Measurements from ENCODE around the gene ZSCAN1. TPM values are rescaled to one million over a fixed set of nuclear protein-coding genes. Genes with fewer than 3 reads are reported as not detected.

Gene ZSCAN1
- total and polyA plus RNA-seq, 9 donors = 0.38 to 2.6 (median 0.75) TPM; not detected in 3

- intact Hi-C loops (cut with DNase I) = no loop called here
- no peaks in the 10 kb centered on the region for H3K4me1 ChIP-seq (ENCODE audit: insufficient read depth)
- no peak overlapping the region for H3K4me3 ChIP-seq
- no peak overlapping the region for H3K27ac ChIP-seq
- no peaks in the 10 kb centered on the region for H3K36me3 ChIP-seq
- TF ChIP-seq EP300 (IDR thresholded peaks at IDR 0.05) (no peak), POLR2A (IDR thresholded peaks at IDR 0.05) (no peak), CTCF (IDR thresholded peaks at IDR 0.05) (no peak)
- DNase-seq = no peak
- no peaks in the 10 kb centered on the region for H3K27me3 ChIP-seq
- H3K9me3 ChIP-seq = no peaks in the 10 kb centered on the region
- 2 to 4% (median 4%) methylated on average over 19 to 20 of the region's 20 CpGs for WGBS, 3 donors
Observed at GRCh38 chr19:58034477-58034793, 610 bp downstream of the ZSCAN1 start.

GRCh38 chr19:58035863-58036262 is 2.0 kb downstream of the ZSCAN1 start:
- Histone ChIP-seq H3K9me3 (no peaks in the 10 kb centered on the region), H3K36me3 (no peaks in the 10 kb centered on the region), H3K27me3 (no peaks in the 10 kb centered on the region), H3K4me1 (ENCODE audit: insufficient read depth) (no peaks in the 10 kb centered on the region), H3K27ac (no peak overlapping the region), H3K4me3 (no peak overlapping the region)
- TF ChIP-seq POLR2A (IDR thresholded peaks at IDR 0.05) (no peak), EP300 (IDR thresholded peaks at IDR 0.05) (no peak), CTCF (IDR thresholded peaks at IDR 0.05) (no peak)
- intact Hi-C loops (cut with DNase I) = no loop called here
- WGBS, 3 donors = 48 to 62% (median 56%) methylated on average over 8 of the region's 8 CpGs
- no peak for DNase-seq

GRCh38 chr19:58037927-58038687 is 4.3 kb downstream of the ZSCAN1 start:
- Histone ChIP-seq H3K9me3 (peaks cover 0 to 3% of the 10 kb centered on the region in 2 donors), H3K36me3 (no peaks in the 10 kb centered on the region), H3K4me1 (ENCODE audit: insufficient read depth) (no peaks in the 10 kb centered on the region), H3K27ac (no peak overlapping the region), H3K4me3 (no peak overlapping the region), H3K27me3 (no peaks in the 10 kb centered on the region)
- peak in 1 of 5 donors; percentile 35 for DNase-seq
- intact Hi-C loops (cut with DNase I) = no loop called here
- TF ChIP-seq POLR2A (IDR thresholded peaks at IDR 0.05) = no peak
- no peak for TF ChIP-seq CTCF (IDR thresholded peaks at IDR 0.05)
- no peak for TF ChIP-seq EP300 (IDR thresholded peaks at IDR 0.05)
- WGBS, 3 donors = 8 to 28% (median 16%) methylated on average over 32 to 44 of the region's 44 CpGs

GRCh38 chr19:58038688-58039204 is 4.9 kb downstream of the ZSCAN1 start:
- TF ChIP-seq CTCF (IDR thresholded peaks at IDR 0.05) = no peak
- TF ChIP-seq POLR2A (IDR thresholded peaks at IDR 0.05) = no peak
- TF ChIP-seq EP300 (IDR thresholded peaks at IDR 0.05) = no peak
- WGBS, 3 donors = 11 to 23% (median 17%) methylated on average over 8 of the region's 8 CpGs
- peaks cover 0 to 3% of the 10 kb centered on the region in 2 donors for H3K9me3 ChIP-seq
- no peaks in the 10 kb centered on the region for H3K4me1 ChIP-seq (ENCODE audit: insufficient read depth)
- no peak for DNase-seq
- no peaks in the 10 kb centered on the region for H3K27me3 ChIP-seq
- H3K4me3 ChIP-seq = no peak overlapping the region
- intact Hi-C loops (cut with DNase I) = no loop called here
- H3K27ac ChIP-seq = no peak overlapping the region
- no peaks in the 10 kb centered on the region for H3K36me3 ChIP-seq

Measured in ovary (tissue), 9 donors.